Measurements from ENCODE around the gene PLCG2. TPM values are rescaled to one million over a fixed set of nuclear protein-coding genes. Genes with fewer than 3 reads are reported as not detected.

PLCG2 gene
- total RNA-seq, 1 donor = 0.43 TPM

GRCh38 chr16:81767987-81768592, 11.0 kb upstream of the PLCG2 start:
- H3K4me3 ChIP-seq (ENCODE audit: low read depth, low read length) = no peak overlapping the region
- DNase-seq (ENCODE audit: low read depth) = no peak
- no peak for TF ChIP-seq CTCF (IDR thresholded peaks at IDR 0.05; ENCODE audit: insufficient read depth, low read depth, low read length)

- no peak overlapping the region for H3K4me3 ChIP-seq (ENCODE audit: low read depth, low read length)
- no peak for DNase-seq (ENCODE audit: low read depth)
- no peak for TF ChIP-seq CTCF (IDR thresholded peaks at IDR 0.05; ENCODE audit: insufficient read depth, low read depth, low read length)
Measured at GRCh38 chr16:81770008-81770407, 9.1 kb upstream of the PLCG2 start.

- no peak for TF ChIP-seq CTCF (IDR thresholded peaks at IDR 0.05; ENCODE audit: insufficient read depth, low read depth, low read length)
Measured at GRCh38 chr16:81774348-81774747, 4.7 kb upstream of the PLCG2 start.

GRCh38 chr16:81775570-81775969, 3.5 kb upstream of the PLCG2 start:
- H3K4me3 ChIP-seq (ENCODE audit: low read depth, low read length) = no peak overlapping the region
- DNase-seq (ENCODE audit: low read depth) = no peak
- no peak for TF ChIP-seq CTCF (IDR thresholded peaks at IDR 0.05; ENCODE audit: insufficient read depth, low read depth, low read length)

More at GRCh38 chr16:81774348-81774747, 4.7 kb upstream of the PLCG2 start:
- H3K4me3 ChIP-seq (ENCODE audit: low read depth, low read length) = no peak overlapping the region
- DNase-seq (ENCODE audit: low read depth) = no peak

- DNase-seq (ENCODE audit: low read depth) = no peak
- H3K4me3 ChIP-seq (ENCODE audit: low read depth, low read length) = no peak overlapping the region
- TF ChIP-seq CTCF (IDR thresholded peaks at IDR 0.05; ENCODE audit: insufficient read depth, low read depth, low read length) = no peak
Measured at GRCh38 chr16:81778231-81778630, 860 bp upstream of the PLCG2 start.

- TF ChIP-seq CTCF (IDR thresholded peaks at IDR 0.05; ENCODE audit: insufficient read depth, low read depth, low read length) = no peak
- peak overlapping the region; percentile 44 for H3K4me3 ChIP-seq (ENCODE audit: low read depth, low read length)
- no peak for DNase-seq (ENCODE audit: low read depth)
Measured at GRCh38 chr16:81779536-81780320, 637 bp downstream of the PLCG2 start.

Measured in fibroblast of villous mesenchyme (primary cell).